K562 (cell line): Measurements from ENCODE around the gene GALNT12. TPM values are rescaled to one million over a fixed set of nuclear protein-coding genes. Genes with fewer than 3 reads are reported as not detected.
A peak's percentile ranks its signal among the peaks of the same experiment; 100 is the strongest.

ENCODE experiments used
- CEBPG ChIP-seq, 3 experiments: fragments of 200-800 bp in 1 of 3; sonication (Bioruptor generic) in 1 of 3; sonication (generic) in 1 of 3; formaldehyde crosslinking in 1 of 3; IDR thresholded peaks in 2 of 3; conservative IDR thresholded peaks in 1 of 3; 2 replicates each; pipeline versions ENCODE4 v1.6.1 to v1.8.0; 2016 to 2022; ENCODE audit warnings: missing compliant biosample characterization in 2 of 3, missing genetic modification characterization in 2 of 3, mild to moderate bottlenecking in 1 of 3, missing genetic modification reagents in 1 of 3
- EP300 ChIP-seq: IDR thresholded peaks from 2 replicates; pipeline ENCODE4 v1.6.1; 2012; ENCODE audit warnings: low read length, improper control_type of control experiment
- FOS ChIP-seq: IDR thresholded peaks from 3 replicates; pipeline ENCODE4 v1.6.1; 2011; ENCODE audit not compliant: insufficient read length; ENCODE audit errors: extremely low read depth
- FUS ChIP-seq: fragments of 200-400 bp; formaldehyde crosslinking; optimal IDR thresholded peaks from 2 replicates; pipeline ENCODE3; 2017; ENCODE audit warnings: low read depth, low read length
- HDAC3 ChIP-seq: fragments of 450-650 bp; IDR thresholded peaks from 2 replicates; pipeline ENCODE4 v1.6.1; 2018; ENCODE audit warnings: borderline replicate concordance, mild to moderate bottlenecking, moderate library complexity; ENCODE audit not compliant: partially characterized antibody
- HOXB6 ChIP-seq: fragments of 250-450 bp; sonication (Bioruptor Pico); IDR thresholded peaks from 2 replicates; pipeline ENCODE4 v1.5.1; 2022; ENCODE audit warnings: mild to moderate bottlenecking, borderline replicate concordance
- JUND ChIP-seq, 2 experiments: IDR thresholded peaks; 2 replicates in 1 of 2; 3 replicates in 1 of 2; pipeline ENCODE4 v1.6.1; 2011; ENCODE audit warnings: borderline replicate concordance in 2 of 2, low read depth in 2 of 2, low read length in 2 of 2, improper control_type of control experiment in 1 of 2, missing biosample characterization in 1 of 2, missing genetic modification characterization in 1 of 2, missing genetic modification reagents in 1 of 2
- LCOR ChIP-seq: sonication (generic); formaldehyde crosslinking; IDR thresholded peaks from 2 replicates; pipeline ENCODE4 v1.8.0; 2022; ENCODE audit warnings: mild to moderate bottlenecking, missing genetic modification reagents
- NR1H2 ChIP-seq: sonication (generic); formaldehyde crosslinking; IDR thresholded peaks from 2 replicates; pipeline ENCODE4 v1.4.0; 2020; ENCODE audit warnings: mild to moderate bottlenecking, missing genetic modification reagents
- POU5F1 ChIP-seq: fragments of 150-350 bp; IDR thresholded peaks from 2 replicates; pipeline ENCODE4 v1.6.1; 2014; ENCODE audit warnings: borderline replicate concordance, low read length, low read depth, mild to moderate bottlenecking; ENCODE audit not compliant: partially characterized antibody
- RAD21 ChIP-seq, 2 experiments: fragments of 250-450 bp in 1 of 2; fragments of 450-650 bp in 1 of 2; sonication (Bioruptor Pico) in 1 of 2; formaldehyde crosslinking in 1 of 2; IDR thresholded peaks in 1 of 2; conservative IDR thresholded peaks in 1 of 2; 2 replicates each; pipeline versions ENCODE4 v1.4.0 to v1.8.0; 2020 to 2022; ENCODE audit warnings: mild to moderate bottlenecking in 2 of 2, moderate library complexity in 1 of 2
- TCF7L2 ChIP-seq: fragments of 150-350 bp; IDR thresholded peaks from 2 replicates; pipeline ENCODE4 v1.6.1; 2016; ENCODE audit warnings: low read depth, mild to moderate bottlenecking, low read length, moderate library complexity
- TEAD1 ChIP-seq, 2 experiments: fragments of 450-650 bp in 1 of 2; sonication (generic) in 1 of 2; formaldehyde crosslinking; IDR thresholded peaks; 2 replicates each; pipeline versions ENCODE4 v1.4.0 to v1.8.0; 2020 to 2022; ENCODE audit warnings: mild to moderate bottlenecking in 2 of 2, missing genetic modification reagents in 1 of 2
- XRCC4 ChIP-seq: IDR thresholded peaks from one replicate; pipeline ENCODE4 v1.6.1; 2011; ENCODE audit not compliant: insufficient read depth, insufficient read length; ENCODE audit errors: extremely low read depth
- ZFX ChIP-seq: sonication (generic); formaldehyde crosslinking; IDR thresholded peaks from 2 replicates; pipeline ENCODE4 v1.8.0; 2022; ENCODE audit warnings: mild to moderate bottlenecking, missing genetic modification reagents, moderate library complexity
- ZNF174 ChIP-seq: fragments of 250-450 bp; sonication (Bioruptor Pico); IDR thresholded peaks from 2 replicates; pipeline ENCODE4 v1.4.0; 2020; ENCODE audit warnings: mild to moderate bottlenecking
- ZNF263 ChIP-seq: sonication (generic); formaldehyde crosslinking; IDR thresholded peaks from 2 replicates; pipeline ENCODE4 v1.8.0; 2022; ENCODE audit warnings: mild to moderate bottlenecking, missing genetic modification reagents, borderline replicate concordance
- ZNF316 ChIP-seq: fragments of 450-650 bp; IDR thresholded peaks from 2 replicates; pipeline ENCODE4 v1.6.1; 2016
- polyA plus RNA-seq, 8 experiments: library from polyadenylated mRNA; depleted of rRNA in 4 of 8; stranded (reverse) in 5 of 8; unstranded in 3 of 8; fragments of >200 nt; fragmentation: Nextera tagmentation in 2 of 8; fragmentation: Illumina TruSeq in 1 of 8; extraction: Ambion mirVana in 2 of 8; extraction: Trizol in 1 of 8; gene quantifications; 2 replicates each; pipeline versions ENCODE4 v1.2.1 to v1.2.3, GENCODE V29; 2011 to 2014; ENCODE audit warnings: inconsistent platforms in 1 of 8, missing spikeins in 1 of 8
- total RNA-seq, 7 experiments: library from RNA; depleted of rRNA in 6 of 7; stranded (reverse); fragments of >200 nt in 6 of 7; fragmentation: Illumina TruSeq in 2 of 7; extraction: Trizol in 2 of 7; gene quantifications; 2 replicates each; pipeline versions ENCODE4 v1.2.1 to v1.2.3, GENCODE V29; 2011 to 2021; ENCODE audit warnings: low replicate concordance in 1 of 7
- TF ChIP-seq, protein P1 (sequence below), 2 experiments: IDR thresholded peaks; 2 replicates each; pipeline ENCODE4 v1.6.1; 2011; ENCODE audit warnings: borderline replicate concordance in 1 of 2, control low read depth in 1 of 2, low read depth in 1 of 2, low read length in 1 of 2, mild to moderate bottlenecking in 1 of 2, mixed read lengths in 1 of 2, moderate library complexity in 1 of 2; ENCODE audit not compliant: insufficient read depth in 1 of 2, insufficient read length in 1 of 2, poor library complexity in 1 of 2, severe bottlenecking in 1 of 2; ENCODE audit errors: extremely low read depth in 1 of 2
- TF ChIP-seq, protein P2 (sequence below): fragments of 250-450 bp; sonication (Bioruptor Pico); IDR thresholded peaks from 2 replicates; pipeline ENCODE4 v1.8.0; 2022; ENCODE audit warnings: moderate library complexity, mild to moderate bottlenecking, inconsistent platforms
- TF ChIP-seq, protein P3 (sequence below): sonication (generic); formaldehyde crosslinking; IDR thresholded peaks from 2 replicates; pipeline ENCODE4 v1.9.0; 2022; ENCODE audit warnings: mild to moderate bottlenecking, missing genetic modification reagents

GALNT12 gene
- total and polyA plus RNA-seq, 9 of the 15 experiments (the other 6 are each of a cell fraction or from before 2014, with no cell fraction given), result 29.7 to 82.9 (median 44.2) TPM

DNA sequence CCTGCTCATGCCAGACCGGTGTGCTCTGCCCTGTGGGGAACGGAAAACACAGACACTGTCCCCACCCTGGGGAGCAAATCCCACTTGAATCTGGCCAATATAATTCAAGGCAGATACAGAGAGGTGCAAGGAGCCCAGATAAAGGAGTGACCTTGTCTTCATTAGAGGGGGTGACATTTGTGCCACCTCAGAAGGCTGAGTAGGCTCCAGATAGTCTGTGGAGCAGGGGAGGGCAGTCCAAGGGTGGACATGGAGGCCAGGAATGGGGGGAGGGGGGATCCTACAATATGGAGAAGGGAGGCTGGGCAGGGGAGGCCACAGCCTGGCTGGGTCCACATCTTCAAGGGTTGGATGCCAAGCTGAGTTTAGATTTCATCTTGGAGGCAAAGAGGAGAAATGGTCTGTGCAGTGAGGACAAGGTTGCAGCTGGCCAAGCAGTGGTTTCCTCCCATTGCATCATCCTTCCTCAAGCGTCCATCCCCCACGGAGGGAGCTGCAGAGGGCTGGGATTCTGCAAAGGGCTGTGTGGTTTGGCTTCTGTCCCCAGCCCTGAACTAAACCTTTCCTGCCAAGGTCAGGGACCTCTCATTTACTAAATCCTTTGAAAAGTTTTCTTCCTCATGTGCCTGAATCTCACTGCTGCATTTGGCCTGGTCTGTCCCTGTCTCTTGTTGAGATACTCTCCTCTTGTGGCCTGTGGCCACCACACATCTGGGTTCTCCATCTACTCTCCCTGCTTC, 60.1 kb downstream of the GALNT12 start (continued):
- no peak; the same call in 1 of the 2 replicates for TF ChIP-seq HOXB6 (CRISPR knock-in tag)
- TF ChIP-seq HDAC3, result peak; percentile 54
- TF ChIP-seq, protein P1, sequence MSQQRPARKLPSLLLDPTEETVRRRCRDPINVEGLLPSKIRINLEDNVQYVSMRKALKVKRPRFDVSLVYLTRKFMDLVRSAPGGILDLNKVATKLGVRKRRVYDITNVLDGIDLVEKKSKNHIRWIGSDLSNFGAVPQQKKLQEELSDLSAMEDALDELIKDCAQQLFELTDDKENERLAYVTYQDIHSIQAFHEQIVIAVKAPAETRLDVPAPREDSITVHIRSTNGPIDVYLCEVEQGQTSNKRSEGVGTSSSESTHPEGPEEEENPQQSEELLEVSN (IDR thresholded peaks at IDR 0.05; ENCODE audit: borderline replicate concordance in 1 of 2, extremely low read depth in 1 of 2, insufficient read depth in 1 of 2, insufficient read length in 1 of 2, low read depth in 1 of 2, low read length in 1 of 2, poor library complexity in 1 of 2, severe bottlenecking in 1 of 2), result peak in 1 of 2 experiments; percentile 16
- TF ChIP-seq LCOR (CRISPR knock-in tag), result peak; percentile 59; the same call in 1 of the 2 replicates
- no peak for TF ChIP-seq FOS
- peak; percentile 18 to 91; a peak in 2 of 4 replicates for TF ChIP-seq TEAD1 (CRISPR knock-in tag; IDR thresholded peaks at IDR 0.05)
- TF ChIP-seq ZFX (CRISPR knock-in tag), result no peak
- TF ChIP-seq, protein P2, sequence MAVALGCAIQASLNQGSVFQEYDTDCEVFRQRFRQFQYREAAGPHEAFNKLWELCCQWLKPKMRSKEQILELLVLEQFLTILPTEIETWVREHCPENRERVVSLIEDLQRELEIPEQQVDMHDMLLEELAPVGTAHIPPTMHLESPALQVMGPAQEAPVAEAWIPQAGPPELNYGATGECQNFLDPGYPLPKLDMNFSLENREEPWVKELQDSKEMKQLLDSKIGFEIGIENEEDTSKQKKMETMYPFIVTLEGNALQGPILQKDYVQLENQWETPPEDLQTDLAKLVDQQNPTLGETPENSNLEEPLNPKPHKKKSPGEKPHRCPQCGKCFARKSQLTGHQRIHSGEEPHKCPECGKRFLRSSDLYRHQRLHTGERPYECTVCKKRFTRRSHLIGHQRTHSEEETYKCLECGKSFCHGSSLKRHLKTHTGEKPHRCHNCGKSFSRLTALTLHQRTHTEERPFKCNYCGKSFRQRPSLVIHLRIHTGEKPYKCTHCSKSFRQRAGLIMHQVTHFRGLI, result peak; percentile 60
- no peak for TF ChIP-seq TCF7L2
- no peak for TF ChIP-seq ZNF174 (CRISPR knock-in tag)
- no peak for TF ChIP-seq ZNF316
- no peak for TF ChIP-seq POU5F1
- peak; percentile 98 for TF ChIP-seq EP300
- TF ChIP-seq FUS, result no peak
- TF ChIP-seq XRCC4, result no peak
- TF ChIP-seq ZNF263 (CRISPR knock-in tag), result no peak
- TF ChIP-seq RAD21 (CRISPR knock-in tag; conservative IDR thresholded peaks at IDR 0.05 in 1 of 2, IDR thresholded peaks at IDR 0.05 in 1 of 2), result peak; percentile 42 to 66
- peak; percentile 100 for TF ChIP-seq CEBPG (CRISPR knock-in tag; IDR thresholded peaks at IDR 0.05)
- peak; percentile 100 for TF ChIP-seq CEBPG (tag; conservative IDR thresholded peaks at IDR 0.05 in 1 of 2, IDR thresholded peaks at IDR 0.05 in 1 of 2)
- peak; percentile 98 for TF ChIP-seq JUND (IDR thresholded peaks at IDR 0.05; ENCODE audit: borderline replicate concordance, low read depth, low read length)
- peak; percentile 97 for TF ChIP-seq JUND (tag; IDR thresholded peaks at IDR 0.05; ENCODE audit: borderline replicate concordance, low read depth, low read length)
- TF ChIP-seq NR1H2, result no peak
- TF ChIP-seq, protein P3, sequence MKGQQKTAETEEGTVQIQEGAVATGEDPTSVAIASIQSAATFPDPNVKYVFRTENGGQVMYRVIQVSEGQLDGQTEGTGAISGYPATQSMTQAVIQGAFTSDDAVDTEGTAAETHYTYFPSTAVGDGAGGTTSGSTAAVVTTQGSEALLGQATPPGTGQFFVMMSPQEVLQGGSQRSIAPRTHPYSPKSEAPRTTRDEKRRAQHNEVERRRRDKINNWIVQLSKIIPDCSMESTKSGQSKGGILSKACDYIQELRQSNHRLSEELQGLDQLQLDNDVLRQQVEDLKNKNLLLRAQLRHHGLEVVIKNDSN (CRISPR knock-in tag), result no peak
